ENCODE measurements around the gene PLXNA2.

GRCh38 chr1:208002672-208003071 is 241.5 kb downstream of the PLXNA2 start:
- TF ChIP-seq ZBTB33 (CRISPR knock-in tag; IDR thresholded peaks at IDR 0.05) (no peak), DMAP1 (CRISPR knock-in tag; IDR thresholded peaks at IDR 0.05) (no peak), USF2 (IDR thresholded peaks at IDR 0.05; ENCODE audit: low read depth, low read length) (no peak), USF2 (CRISPR knock-in tag; IDR thresholded peaks at IDR 0.05; ENCODE audit: borderline replicate concordance) (no peak), YY1 (IDR thresholded peaks at IDR 0.05; ENCODE audit: insufficient read depth, insufficient replicate concordance, low read depth, low read length) (no peak), EP300 (IDR thresholded peaks at IDR 0.05; ENCODE audit: low read depth in 2 of 2, low read length in 2 of 2) (no peak), EP300 (CRISPR knock-in tag; IDR thresholded peaks at IDR 0.05; ENCODE audit: borderline replicate concordance) (no peak), ZSCAN22 (CRISPR knock-in tag; IDR thresholded peaks at IDR 0.05) (no peak), IKZF5 (CRISPR knock-in tag; IDR thresholded peaks at IDR 0.05) (no peak), POLR2A (IDR thresholded peaks at IDR 0.05; ENCODE audit: insufficient read depth in 1 of 2, low read depth in 2 of 2, low read length in 2 of 2) (no peak), CTCF (CRISPR knock-in tag; IDR thresholded peaks at IDR 0.05) (no peak), RFX3 (CRISPR knock-in tag; IDR thresholded peaks at IDR 0.05) (no peak), HCFC1 (IDR thresholded peaks at IDR 0.05; ENCODE audit: low read depth, low read length) (no peak), MAX (IDR thresholded peaks at IDR 0.05) (no peak), ZBTB40 (IDR thresholded peaks at IDR 0.05) (no peak), ZBTB40 (CRISPR knock-in tag; IDR thresholded peaks at IDR 0.05) (no peak)

All from HepG2 (cell line).